Tibial artery (tissue), 4 donors: ENCODE results near the gene NME5.
A peak's percentile ranks its signal among the peaks of the same experiment; 100 is the strongest.
"Not testable (repeated sequence)": the region's sequence is repeated elsewhere in the genome, so short reads cannot be mapped to it uniquely, and the experiment has no call there.

Experiments used
- DNase-seq, 2 donors: peaks; one replicate each; pipeline ENCODE4 v3.0.0-alpha.2; 2019
- H3K27ac ChIP-seq, 2 donors: fragments of 200-600 bp; sonication (generic) in 1 of 2; 1 replicate in 1 of 2; 2 replicates in 1 of 2; pipeline ENCODE4 v1.5.1; 2018 to 2019; ENCODE audit warnings: mild to moderate bottlenecking in 1 of 2
- H3K27me3 ChIP-seq, 2 donors: fragments of 200-600 bp; sonication (generic) in 1 of 2; one replicate each; pipeline versions ENCODE4 v1.5.1 to v1.6.0; 2016 to 2019
- H3K36me3 ChIP-seq, 3 donors: fragments of 200-600 bp; sonication (generic) in 2 of 3; one replicate each; pipeline ENCODE4 v1.5.1; 2016 to 2019; ENCODE audit warnings: mild to moderate bottlenecking in 2 of 3
- H3K4me1 ChIP-seq, 4 donors: fragments of 200-600 bp; sonication (generic) in 2 of 4; 1 replicate in 3 of 4; 2 replicates in 1 of 4; pipeline ENCODE4 v1.5.1; 2016 to 2019
- H3K4me3 ChIP-seq, 2 donors: fragments of 200-600 bp; sonication (generic) in 1 of 2; 1 replicate in 1 of 2; 2 replicates in 1 of 2; pipeline ENCODE4 v1.5.1; 2018 to 2019; ENCODE audit warnings: mild to moderate bottlenecking in 2 of 2
- H3K9me3 ChIP-seq, 3 donors: fragments of 200-600 bp; sonication (generic) in 1 of 3; one replicate each; pipeline ENCODE4 v1.5.1; 2016 to 2019
- intact Hi-C: fragments of 100-400 bp; cut with DNase I; formaldehyde crosslinking; loops from one replicate; pipeline ENCODE4 v1.15.0; 2023; ENCODE audit warnings: low total_unique reads
- TF ChIP-seq, protein P1 (sequence below), 2 experiments: fragments of 200-600 bp in 1 of 2; fragments of 450-650 bp in 1 of 2; IDR thresholded peaks; one replicate each; pipeline ENCODE4 v1.5.1; 2017 to 2019; ENCODE audit warnings: antibody characterized with exemption in 2 of 2, mild to moderate bottlenecking in 1 of 2, moderate library complexity in 1 of 2

Gene NME5

DNA sequence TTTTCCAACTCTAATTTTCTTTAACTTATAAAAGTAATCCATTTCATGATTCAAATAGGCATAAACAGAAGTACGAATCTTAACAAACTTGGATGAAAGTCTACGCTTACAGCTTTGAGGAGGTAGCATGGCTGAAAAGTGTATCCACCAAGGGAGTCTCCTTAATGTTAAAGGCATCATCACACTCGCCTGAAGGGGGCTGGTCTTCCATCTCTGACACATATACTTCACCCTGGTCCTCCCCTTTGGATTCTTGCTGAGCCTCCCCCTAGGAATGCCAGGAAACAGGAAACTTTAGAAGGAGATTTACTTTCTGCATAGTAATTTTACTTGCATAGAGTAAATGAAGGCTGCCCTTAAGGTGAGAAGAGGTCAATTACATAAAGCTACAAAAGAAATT, 10.3 kb upstream of the NME5 start:
- intact Hi-C loops, result no loop called here
- TF ChIP-seq, protein P1, sequence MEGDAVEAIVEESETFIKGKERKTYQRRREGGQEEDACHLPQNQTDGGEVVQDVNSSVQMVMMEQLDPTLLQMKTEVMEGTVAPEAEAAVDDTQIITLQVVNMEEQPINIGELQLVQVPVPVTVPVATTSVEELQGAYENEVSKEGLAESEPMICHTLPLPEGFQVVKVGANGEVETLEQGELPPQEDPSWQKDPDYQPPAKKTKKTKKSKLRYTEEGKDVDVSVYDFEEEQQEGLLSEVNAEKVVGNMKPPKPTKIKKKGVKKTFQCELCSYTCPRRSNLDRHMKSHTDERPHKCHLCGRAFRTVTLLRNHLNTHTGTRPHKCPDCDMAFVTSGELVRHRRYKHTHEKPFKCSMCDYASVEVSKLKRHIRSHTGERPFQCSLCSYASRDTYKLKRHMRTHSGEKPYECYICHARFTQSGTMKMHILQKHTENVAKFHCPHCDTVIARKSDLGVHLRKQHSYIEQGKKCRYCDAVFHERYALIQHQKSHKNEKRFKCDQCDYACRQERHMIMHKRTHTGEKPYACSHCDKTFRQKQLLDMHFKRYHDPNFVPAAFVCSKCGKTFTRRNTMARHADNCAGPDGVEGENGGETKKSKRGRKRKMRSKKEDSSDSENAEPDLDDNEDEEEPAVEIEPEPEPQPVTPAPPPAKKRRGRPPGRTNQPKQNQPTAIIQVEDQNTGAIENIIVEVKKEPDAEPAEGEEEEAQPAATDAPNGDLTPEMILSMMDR (IDR thresholded peaks at IDR 0.05), result no peak

DNA sequence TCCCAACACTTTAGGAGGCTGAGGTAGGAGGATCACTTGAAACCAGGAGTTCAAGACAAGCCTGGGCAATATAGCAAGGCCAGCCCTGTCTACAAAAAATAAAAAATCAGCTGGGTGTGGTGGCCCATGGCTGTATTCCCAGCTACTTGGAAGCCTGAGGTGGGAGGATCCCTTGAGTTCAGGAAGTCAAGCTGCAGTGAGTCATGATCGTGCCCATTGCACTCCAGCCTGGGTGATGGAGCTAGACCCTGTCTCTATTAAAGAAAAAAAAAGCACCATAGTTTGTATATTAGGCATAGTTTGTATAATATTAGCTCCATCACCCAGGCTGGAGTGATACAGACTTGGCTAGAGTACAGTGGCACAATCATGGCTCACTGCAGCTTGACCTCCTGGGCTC, 9.6 kb upstream of the NME5 start:
- no peaks in the 10 kb centered on the region for H3K27me3 ChIP-seq
- intact Hi-C loops, result no loop called here
- TF ChIP-seq, protein P1 (IDR thresholded peaks at IDR 0.05), result no peak
- no peaks in the 10 kb centered on the region for H3K36me3 ChIP-seq
- H3K4me3 ChIP-seq, result no peak overlapping the region
- H3K4me1 ChIP-seq, result no peaks in the 10 kb centered on the region
- peak in 1 of 2 donors; percentile 42 for DNase-seq
- no peak overlapping the region for H3K27ac ChIP-seq
- no peaks in the 10 kb centered on the region for H3K9me3 ChIP-seq

More for the DNA sequence above, 10.3 kb upstream of the NME5 start:
- H3K27ac ChIP-seq, result no peak overlapping the region
- no peaks in the 10 kb centered on the region for H3K4me1 ChIP-seq
- no peak overlapping the region for H3K4me3 ChIP-seq
- H3K36me3 ChIP-seq, result no peaks in the 10 kb centered on the region
- no peaks in the 10 kb centered on the region for H3K9me3 ChIP-seq
- no peaks in the 10 kb centered on the region for H3K27me3 ChIP-seq
- no peak for DNase-seq

DNA sequence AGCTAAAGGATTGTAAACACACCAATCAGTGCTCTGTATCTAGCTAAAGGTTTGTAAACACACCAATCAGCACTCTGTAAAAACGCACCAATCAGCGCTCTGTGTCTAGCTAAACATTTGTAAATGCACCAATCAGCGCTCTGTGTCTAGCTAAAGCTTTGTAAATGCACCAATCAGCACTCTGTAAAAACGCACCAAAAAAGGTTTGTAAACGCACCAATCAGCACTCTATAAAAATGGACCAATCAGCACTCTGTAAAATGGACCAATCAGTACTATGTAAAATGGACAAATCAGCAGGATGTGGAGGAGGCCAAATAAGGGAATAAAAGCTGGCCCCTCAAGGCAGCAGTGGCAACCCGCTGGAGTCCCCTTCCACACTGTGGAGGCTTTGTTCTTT, 4.3 kb upstream of the NME5 start:
- not testable (repeated sequence) for H3K36me3 ChIP-seq, H3K9me3 ChIP-seq, DNase-seq, H3K27ac ChIP-seq, H3K27me3 ChIP-seq, H3K4me3 ChIP-seq
- peaks cover 0 to 11% (median 4%) of the 10 kb centered on the region in 4 donors for H3K4me1 ChIP-seq
- intact Hi-C loops, result loop anchor here (5.0 kb wide), 1 partner anchor 1501 kb away; no protein-coding TSS in a partner anchor

DNA sequence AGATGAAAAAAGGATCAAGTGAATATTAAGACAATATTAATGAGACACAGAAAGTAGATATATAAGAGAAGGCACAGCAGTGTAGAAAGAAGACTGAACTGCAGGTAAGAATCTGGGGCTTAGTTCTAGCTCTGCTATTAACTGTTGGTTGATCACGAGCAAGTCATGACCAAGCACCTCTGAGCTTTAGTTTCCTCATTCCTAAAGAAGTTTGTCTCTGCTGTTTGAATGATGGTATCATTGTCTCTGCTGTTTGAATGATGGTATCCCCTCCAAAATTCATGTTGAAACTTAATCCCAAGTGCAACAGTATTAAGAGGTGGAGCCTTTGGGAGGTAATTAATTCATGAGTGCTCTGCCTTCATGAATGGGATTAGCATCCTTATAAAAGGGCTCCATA, 2.5 kb upstream of the NME5 start:
- no peak overlapping the region for H3K4me3 ChIP-seq
- H3K9me3 ChIP-seq, result no peaks in the 10 kb centered on the region
- TF ChIP-seq, protein P1 (IDR thresholded peaks at IDR 0.05), result no peak
- no peaks in the 10 kb centered on the region for H3K27me3 ChIP-seq
- H3K27ac ChIP-seq, result no peak overlapping the region
- intact Hi-C loops, result loop anchor here (5.0 kb wide), 1 partner anchor 1499 kb away; no protein-coding TSS in a partner anchor
- H3K36me3 ChIP-seq, result no peaks in the 10 kb centered on the region
- H3K4me1 ChIP-seq, result peaks cover 0 to 11% (median 4%) of the 10 kb centered on the region in 4 donors
- DNase-seq, result no peak

DNA sequence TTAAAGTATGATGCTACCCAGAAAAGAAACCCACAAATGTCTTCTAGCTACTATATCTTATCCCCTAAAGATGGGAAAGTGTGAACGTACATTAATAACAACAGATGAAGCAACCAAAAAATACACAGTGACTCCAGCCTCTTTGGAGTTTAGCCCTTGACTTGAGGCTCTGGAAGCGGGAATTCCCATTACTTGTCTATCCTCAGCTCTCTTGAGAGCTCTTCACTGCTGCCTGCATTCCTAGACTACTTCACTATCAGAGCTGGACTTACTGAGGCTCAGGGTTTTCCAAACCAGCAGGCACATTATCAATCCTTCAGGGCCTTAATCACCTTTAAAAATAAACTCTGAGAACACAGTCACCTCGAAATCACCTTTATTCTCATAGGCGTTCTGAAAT, 1.0 kb upstream of the NME5 start:
- DNase-seq, result no peak
- no peaks in the 10 kb centered on the region for H3K36me3 ChIP-seq
- no peaks in the 10 kb centered on the region for H3K9me3 ChIP-seq
- H3K27me3 ChIP-seq, result no peaks in the 10 kb centered on the region
- TF ChIP-seq, protein P1 (IDR thresholded peaks at IDR 0.05), result no peak
- H3K4me3 ChIP-seq, result no peak overlapping the region
- H3K27ac ChIP-seq, result no peak overlapping the region
- intact Hi-C loops, result loop anchor here (5.0 kb wide), 1 partner anchor 1498 kb away; no protein-coding TSS in a partner anchor
- H3K4me1 ChIP-seq, result peaks cover 0 to 11% (median 4%) of the 10 kb centered on the region in 4 donors

DNA sequence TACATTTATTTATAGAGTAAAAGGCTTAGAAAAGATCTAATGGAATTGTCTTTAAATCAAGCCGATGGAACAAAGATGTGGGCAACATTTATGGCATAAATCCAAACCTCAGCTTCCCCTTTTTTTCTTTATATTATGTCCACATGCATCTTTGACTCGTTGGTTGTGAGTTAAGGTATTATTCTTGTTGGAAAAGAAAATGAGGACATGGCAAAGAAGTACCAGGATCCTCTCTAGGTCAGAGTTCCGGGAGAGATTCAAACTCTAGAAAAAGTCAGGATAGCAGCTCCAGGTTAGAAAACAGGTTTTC, 508 bp upstream of the NME5 start:
- no peak for DNase-seq
- H3K4me1 ChIP-seq, result peaks cover 0 to 11% (median 4%) of the 10 kb centered on the region in 4 donors
- H3K9me3 ChIP-seq, result no peaks in the 10 kb centered on the region
- H3K27ac ChIP-seq, result no peak overlapping the region
- H3K36me3 ChIP-seq, result no peaks in the 10 kb centered on the region
- intact Hi-C loops, result loop anchor here (5.0 kb wide), 1 partner anchor 1497 kb away; no protein-coding TSS in a partner anchor
- no peaks in the 10 kb centered on the region for H3K27me3 ChIP-seq
- TF ChIP-seq, protein P1 (IDR thresholded peaks at IDR 0.05), result no peak
- peak overlapping the region in 1 of 2 donors; percentile 50 for H3K4me3 ChIP-seq
